Choroid plexus epithelial cell (primary cell): ENCODE data around the gene DKC1.

Source experiments
- DNase-seq: peaks from one replicate; pipeline ENCODE4 v3.0.0-alpha.2; 2010; ENCODE audit warnings: low read depth
- H3K4me3 ChIP-seq: 2 replicates; pipeline ENCODE4 v1.5.1; 2011; ENCODE audit warnings: low read depth, mild to moderate bottlenecking, control low read depth, low read length, moderate library complexity
- CTCF ChIP-seq: conservative IDR thresholded peaks from 2 replicates; pipeline ENCODE4 v1.5.1; 2011; ENCODE audit warnings: low read depth, mild to moderate bottlenecking, control low read depth, inconsistent platforms, low read length, moderate library complexity

DKC1 gene

GRCh38 chrX:154730253-154730891 is 32.3 kb upstream of the DKC1 start:
- peak; percentile 86 for DNase-seq
- TF ChIP-seq CTCF, result no peak
- H3K4me3 ChIP-seq, result no peak overlapping the region

- TF ChIP-seq CTCF, result no peak
- no peak overlapping the region for H3K4me3 ChIP-seq
- no peak for DNase-seq
These were observed 31.5 kb upstream of the DKC1 start for GRCh38 chrX:154731184-154731583.

- no peak overlapping the region for H3K4me3 ChIP-seq
- DNase-seq, result peak; percentile 72
- TF ChIP-seq CTCF, result no peak
These were observed 30.8 kb upstream of the DKC1 start for GRCh38 chrX:154731881-154732280.

- peak; percentile 72 for DNase-seq
- TF ChIP-seq CTCF, result no peak
These were observed 30.1 kb upstream of the DKC1 start for GRCh38 chrX:154732421-154733065.

GRCh38 chrX:154733066-154733425 is 29.6 kb upstream of the DKC1 start:
- no peak for TF ChIP-seq CTCF
- DNase-seq, result no peak
- H3K4me3 ChIP-seq, result no peak overlapping the region

More at GRCh38 chrX:154732421-154733065, 30.1 kb upstream of the DKC1 start:
- H3K4me3 ChIP-seq, result no peak overlapping the region

GRCh38 chrX:154734061-154734781 is 28.4 kb upstream of the DKC1 start:
- DNase-seq, result peak; percentile 85
- no peak overlapping the region for H3K4me3 ChIP-seq
- TF ChIP-seq CTCF, result no peak
